C4-2B (cell line): ENCODE results near the gene SERPINB1.

Experiments used
- H3K27ac ChIP-seq: fragments of 450-650 bp; 2 replicates; pipeline ENCODE4 v1.5.1; 2017
- ZFX ChIP-seq: fragments of 450-650 bp; IDR thresholded peaks from 2 replicates; pipeline ENCODE4 v1.6.1; 2017
- TF ChIP-seq, protein P1 (sequence below): fragments of 450-650 bp; conservative IDR thresholded peaks from 2 replicates; pipeline ENCODE4 v1.5.1; 2017; ENCODE audit warnings: mild to moderate bottlenecking

SERPINB1 gene

DNA sequence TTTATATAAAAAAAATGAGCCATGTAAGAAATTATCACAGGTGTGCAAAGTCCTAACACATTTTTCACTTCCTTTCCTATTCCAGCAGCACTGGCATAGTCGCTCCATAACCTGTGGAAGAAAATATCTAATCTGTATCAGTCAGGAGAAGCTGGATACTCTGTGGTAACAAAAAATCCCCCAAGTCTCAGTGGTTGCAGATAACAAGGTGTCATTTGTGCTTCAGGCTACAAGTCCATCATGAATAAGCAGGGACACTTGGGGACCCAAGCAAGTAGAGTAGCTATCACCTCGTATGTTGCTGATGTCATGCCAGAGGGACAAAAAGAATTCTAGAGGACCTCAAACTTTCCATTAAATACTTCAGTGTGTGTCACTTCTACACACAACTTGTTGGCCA, 30.3 kb upstream of the SERPINB1 start:
- H3K27ac ChIP-seq, result no peak overlapping the region

GRCh38 chr6:2871102-2871501, 29.4 kb upstream of the SERPINB1 start:
- no peak overlapping the region for H3K27ac ChIP-seq
- no peak for TF ChIP-seq ZFX
- TF ChIP-seq, protein P1, sequence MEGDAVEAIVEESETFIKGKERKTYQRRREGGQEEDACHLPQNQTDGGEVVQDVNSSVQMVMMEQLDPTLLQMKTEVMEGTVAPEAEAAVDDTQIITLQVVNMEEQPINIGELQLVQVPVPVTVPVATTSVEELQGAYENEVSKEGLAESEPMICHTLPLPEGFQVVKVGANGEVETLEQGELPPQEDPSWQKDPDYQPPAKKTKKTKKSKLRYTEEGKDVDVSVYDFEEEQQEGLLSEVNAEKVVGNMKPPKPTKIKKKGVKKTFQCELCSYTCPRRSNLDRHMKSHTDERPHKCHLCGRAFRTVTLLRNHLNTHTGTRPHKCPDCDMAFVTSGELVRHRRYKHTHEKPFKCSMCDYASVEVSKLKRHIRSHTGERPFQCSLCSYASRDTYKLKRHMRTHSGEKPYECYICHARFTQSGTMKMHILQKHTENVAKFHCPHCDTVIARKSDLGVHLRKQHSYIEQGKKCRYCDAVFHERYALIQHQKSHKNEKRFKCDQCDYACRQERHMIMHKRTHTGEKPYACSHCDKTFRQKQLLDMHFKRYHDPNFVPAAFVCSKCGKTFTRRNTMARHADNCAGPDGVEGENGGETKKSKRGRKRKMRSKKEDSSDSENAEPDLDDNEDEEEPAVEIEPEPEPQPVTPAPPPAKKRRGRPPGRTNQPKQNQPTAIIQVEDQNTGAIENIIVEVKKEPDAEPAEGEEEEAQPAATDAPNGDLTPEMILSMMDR, result no peak

More for the DNA sequence above, 30.3 kb upstream of the SERPINB1 start:
- TF ChIP-seq, protein P1, result no peak
- TF ChIP-seq ZFX, result no peak

GRCh38 chr6:2870046-2870636, 28.5 kb upstream of the SERPINB1 start:
- no peak overlapping the region for H3K27ac ChIP-seq
- TF ChIP-seq, protein P1, result no peak
- no peak for TF ChIP-seq ZFX

DNA sequence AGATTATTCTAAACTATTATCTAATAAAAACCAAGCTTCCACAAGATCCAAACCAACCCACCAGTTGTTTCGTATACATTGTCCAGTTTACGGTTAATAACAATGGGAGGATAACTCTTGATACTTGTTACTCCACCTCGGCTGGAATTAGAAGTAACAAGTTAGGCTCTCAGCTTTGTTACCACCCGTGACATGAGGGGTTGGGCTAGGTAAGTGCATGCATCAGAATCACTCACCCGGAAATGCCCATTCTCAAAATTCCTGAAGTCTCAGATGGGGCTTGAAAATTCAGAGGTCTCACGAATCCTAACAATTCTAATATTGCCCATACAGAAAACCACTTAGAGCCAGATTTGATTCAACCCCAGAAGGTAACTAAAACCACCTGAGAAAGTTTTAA, 27.0 kb upstream of the SERPINB1 start:
- H3K27ac ChIP-seq, result no peak overlapping the region
- TF ChIP-seq ZFX, result no peak
- TF ChIP-seq, protein P1, result no peak

- no peak overlapping the region for H3K27ac ChIP-seq
- TF ChIP-seq ZFX, result no peak
- TF ChIP-seq, protein P1, result no peak
Measured at GRCh38 chr6:2866171-2866846, 24.6 kb upstream of the SERPINB1 start.

DNA sequence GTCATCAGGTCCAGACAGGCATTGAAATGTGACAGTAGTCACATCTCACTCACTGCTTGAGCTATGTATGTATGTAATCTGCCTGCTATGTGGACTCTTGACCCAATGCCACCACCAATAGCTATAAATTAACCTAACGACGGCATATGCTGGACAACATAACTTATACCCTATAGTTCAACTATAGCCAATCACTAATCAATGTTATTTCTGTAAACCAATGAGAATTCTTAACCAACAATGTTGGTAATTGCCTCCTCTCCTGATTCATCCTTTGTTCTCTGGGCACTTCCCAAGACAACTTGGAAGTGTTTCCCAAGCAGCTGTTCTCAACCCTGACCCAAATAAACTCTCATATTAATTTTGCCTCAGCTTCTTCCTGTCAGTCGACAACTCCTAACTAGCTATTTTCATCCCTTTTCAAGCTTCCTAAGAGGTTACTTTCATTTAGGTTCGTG, 24.1 kb upstream of the SERPINB1 start:
- TF ChIP-seq ZFX, result no peak
- TF ChIP-seq, protein P1, result no peak
- H3K27ac ChIP-seq, result no peak overlapping the region

- no peak overlapping the region for H3K27ac ChIP-seq
- TF ChIP-seq, protein P1, result no peak
- TF ChIP-seq ZFX, result no peak
Measured at GRCh38 chr6:2865270-2865669, 23.6 kb upstream of the SERPINB1 start.
